Measurements from ENCODE around the gene AP5Z1.
"Not testable (repeated sequence)": the region's sequence is repeated elsewhere in the genome, so short reads cannot be mapped to it uniquely, and the experiment has no call there.

The AP5Z1 gene

GRCh38 chr7:4789194-4790077 is 14.0 kb downstream of the AP5Z1 start:
- no peak for DNase-seq

DNA sequence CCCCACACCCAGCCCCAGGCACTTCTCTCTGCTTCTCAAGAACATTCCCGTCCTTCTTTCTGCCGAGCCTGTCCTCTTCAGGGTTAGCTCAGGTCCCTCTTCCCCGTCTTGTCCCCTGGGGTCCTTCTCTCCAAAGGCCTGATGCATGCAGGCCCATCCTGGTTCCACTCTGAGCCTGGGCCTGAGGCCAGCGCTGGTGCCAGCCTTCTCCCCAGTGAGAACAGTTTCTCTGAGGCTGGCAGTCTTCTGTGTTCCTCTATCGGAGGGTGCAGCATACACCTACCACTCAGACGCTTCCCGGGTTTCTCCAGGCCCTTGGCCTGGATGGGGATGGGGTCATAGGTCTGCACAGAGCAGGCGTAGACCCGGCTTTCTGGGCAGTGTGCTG is 14.6 kb downstream of the AP5Z1 start:
- DNase-seq = no peak

DNA sequence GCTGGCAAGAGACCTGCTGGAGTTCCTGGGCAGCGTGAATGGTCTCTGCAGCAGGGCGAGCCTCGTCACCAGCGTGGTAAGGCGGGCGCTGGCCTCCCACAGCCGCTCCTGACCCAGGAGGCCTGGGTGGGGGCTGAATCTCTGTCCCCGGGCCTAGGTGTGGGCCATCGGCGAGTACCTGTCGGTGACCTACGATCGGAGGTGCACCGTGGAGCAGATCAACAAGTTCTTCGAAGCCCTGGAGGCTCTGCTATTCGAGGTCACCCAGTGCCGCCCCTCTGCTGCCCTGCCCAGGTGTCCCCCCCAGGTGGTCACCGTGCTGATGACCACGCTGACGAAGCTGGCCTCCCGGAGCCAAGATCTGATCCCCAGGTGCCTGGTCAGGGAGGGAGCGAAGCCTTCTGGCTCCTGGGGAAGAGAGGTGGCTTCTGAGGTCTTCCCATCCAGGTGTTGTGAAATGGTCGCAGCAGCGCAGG is 15.1 kb downstream of the AP5Z1 start:
- no peak for DNase-seq

DNA sequence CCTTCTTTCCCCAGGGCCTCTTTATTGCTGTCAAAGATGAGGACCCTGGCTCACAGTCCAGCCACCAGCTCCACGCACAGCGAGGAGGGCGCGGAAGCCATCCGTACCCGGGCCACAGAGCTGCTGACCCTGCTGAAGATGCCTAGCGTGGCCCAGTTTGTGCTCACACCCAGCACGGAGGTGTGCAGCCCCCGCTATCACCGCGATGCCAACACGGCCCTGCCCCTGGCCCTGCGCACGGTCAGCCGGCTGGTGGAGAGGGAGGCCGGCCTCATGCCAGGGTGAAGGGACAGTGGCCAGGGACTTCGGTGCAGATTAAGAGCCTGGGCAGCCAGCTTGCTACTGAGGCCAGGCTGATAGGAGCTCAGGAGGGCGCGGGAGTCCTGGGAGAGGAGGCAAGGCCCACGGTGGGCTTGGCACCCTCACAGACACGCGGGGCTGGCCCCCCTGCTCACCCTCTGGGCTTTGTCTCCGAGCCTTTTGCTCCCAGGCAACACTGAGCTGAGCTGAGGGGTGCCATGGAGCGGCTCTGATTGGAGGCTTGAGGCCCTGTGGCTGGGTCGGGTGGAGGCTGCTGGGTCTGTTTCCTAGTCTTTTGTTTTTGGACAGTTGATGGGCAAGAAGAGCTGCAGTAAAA is 15.8 kb downstream of the AP5Z1 start:
- no peak for DNase-seq

DNA sequence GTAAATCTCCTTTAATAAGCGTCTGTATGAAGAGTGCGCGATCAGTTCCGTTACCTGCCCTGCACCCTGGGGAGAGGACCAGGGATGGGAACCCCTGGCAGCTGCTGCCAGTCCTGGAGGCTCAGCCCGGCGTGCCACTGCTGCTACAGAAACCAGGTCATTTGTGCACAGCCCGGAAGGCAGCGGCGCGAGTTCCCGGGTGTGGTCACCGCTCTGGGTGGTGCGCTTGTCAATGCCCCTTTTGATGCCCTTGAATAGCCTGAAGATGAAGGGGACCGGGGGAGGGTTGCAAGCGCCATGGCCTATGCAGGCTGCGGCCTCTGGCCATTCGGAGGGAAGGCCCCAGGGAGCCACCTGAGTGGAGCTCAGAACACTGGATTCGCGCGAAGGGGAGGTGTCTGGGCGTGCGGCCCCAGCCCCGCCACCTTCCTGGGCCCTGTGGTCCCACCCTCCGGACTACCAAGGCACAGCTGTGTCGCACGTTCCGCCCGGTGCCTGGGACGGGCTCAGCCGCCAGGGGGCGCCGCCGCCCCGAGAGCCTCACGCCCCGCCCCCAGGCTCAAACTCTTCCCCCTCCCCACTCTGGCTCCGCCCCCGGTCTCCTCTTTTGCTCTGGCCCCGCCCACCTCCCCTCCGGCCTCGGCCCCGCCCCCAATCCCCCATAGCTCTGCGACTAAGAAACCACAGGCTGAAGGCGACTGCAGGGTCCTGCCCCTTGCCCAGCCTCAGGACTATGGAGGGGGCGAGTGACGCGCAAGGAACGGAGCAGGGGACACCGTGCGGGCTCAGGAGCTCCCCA is 16.5 kb downstream of the AP5Z1 start:
- DNase-seq = no peak

DNA sequence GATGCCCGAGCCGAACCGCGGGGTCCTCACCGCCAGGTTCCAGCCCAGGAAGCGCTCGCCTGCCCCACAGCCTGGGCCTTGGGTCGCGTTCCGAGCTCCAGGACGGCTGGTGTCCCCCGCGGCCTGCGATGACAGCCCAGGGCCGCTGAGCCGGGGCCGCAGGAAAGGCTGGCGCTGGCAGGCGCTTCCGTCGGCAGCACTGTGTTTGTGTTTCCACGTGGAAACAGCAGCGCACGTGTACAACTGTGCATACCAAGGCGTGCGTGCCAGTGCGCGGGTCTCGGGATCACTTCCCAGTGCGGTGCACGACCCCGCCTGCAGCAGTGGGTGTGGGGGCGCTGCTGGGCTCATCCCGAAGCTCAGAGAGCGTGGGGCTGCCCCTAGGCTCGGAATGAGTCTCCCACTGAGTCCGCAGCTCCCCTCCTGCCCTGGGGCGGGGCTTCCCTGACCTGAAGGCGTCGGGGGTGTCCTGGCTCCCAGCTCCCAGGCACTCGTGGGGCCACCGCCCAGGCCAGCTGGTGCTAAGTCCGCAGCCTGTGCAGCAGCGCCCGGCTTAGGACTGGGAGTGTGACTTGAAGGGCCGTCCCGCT is 17.2 kb downstream of the AP5Z1 start:
- DNase-seq = no peak

GRCh38 chr7:4793385-4793993 is 18.1 kb downstream of the AP5Z1 start:
- not testable (repeated sequence) for DNase-seq

DNA sequence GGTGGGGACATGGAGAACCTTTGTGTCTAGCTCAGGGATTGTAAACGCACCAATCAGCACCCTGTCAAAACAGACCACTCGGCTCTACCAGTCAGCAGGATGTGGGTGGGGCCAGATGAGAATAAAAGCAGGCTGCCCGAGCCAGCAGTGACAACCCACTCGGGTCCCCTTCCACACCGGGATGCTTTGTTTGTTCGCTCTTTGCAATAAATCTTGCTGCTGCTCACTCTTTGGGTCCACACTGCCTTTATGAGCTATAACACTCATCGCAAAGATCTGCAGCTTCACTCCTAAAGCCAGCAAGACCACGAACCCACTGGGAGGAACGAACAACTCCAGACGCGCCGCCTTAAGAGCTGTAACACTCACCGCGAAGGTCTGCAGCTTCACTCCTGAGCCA is 18.7 kb downstream of the AP5Z1 start:
- DNase-seq = not testable (repeated sequence)

DNA sequence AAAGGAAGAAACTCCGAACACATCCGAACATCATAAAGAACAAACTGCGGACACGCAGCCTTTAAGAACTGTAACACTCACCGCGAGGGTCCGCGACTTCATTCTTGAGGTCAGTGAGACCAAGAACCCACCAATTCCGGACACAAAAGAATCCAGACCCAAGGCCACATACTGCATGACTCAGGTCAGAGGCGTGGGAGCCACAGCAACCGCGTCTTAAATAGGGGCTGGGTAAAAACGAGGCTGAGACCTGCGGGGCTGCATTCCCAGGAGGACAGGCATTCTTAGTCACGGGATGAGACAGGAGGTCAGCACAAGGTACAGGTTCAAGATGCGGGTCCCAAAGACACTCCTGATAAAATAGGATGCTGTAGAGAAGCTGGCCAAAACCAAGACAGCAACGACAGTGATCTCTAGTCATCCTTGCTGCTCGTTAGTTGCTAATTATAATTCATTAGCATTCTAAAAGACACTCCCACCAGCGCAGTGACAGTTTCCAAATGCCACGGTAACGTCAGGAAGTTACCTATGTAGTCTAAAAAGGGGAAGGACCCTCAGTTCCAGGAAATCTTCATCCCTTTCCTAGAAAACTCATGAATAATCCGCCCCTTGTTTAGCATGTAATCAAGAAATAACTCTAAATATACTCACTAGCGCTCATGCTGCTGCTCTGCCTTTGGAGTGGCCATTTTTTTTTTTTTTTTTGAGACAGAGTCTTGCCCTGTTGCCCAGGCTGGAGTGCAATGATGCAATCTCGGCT is 19.3 kb downstream of the AP5Z1 start:
- DNase-seq = no peak

GRCh38 chr7:4796453-4796852 is 21.0 kb downstream of the AP5Z1 start:
- DNase-seq = no peak

GRCh38 chr7:4797858-4798705 is 22.7 kb downstream of the AP5Z1 start:
- DNase-seq = no peak

GRCh38 chr7:4798706-4799235 is 23.3 kb downstream of the AP5Z1 start:
- DNase-seq = no peak

- DNase-seq = no peak
Observed at GRCh38 chr7:4799508-4800268, 24.3 kb downstream of the AP5Z1 start.

DNA sequence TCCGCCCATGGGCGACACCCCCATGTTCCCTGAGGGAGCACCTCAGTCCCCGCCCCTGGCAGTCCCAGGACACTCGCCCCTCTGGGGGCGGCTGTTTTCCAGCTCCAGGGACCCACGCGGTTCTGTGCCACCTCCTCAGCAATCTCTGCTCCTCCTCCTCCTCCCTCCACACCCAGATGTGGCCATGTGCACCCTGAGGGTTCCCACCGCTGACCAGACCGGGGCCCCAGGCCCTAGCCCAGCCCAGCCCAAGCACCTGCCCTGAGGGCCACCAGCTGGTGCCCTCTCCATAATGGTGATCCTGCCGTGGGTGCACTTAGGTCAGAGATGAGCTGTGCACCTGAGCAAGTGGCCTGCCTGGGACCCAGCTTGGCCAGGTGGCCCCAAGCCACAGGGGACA is 25.1 kb downstream of the AP5Z1 start:
- no peak for DNase-seq

DNA sequence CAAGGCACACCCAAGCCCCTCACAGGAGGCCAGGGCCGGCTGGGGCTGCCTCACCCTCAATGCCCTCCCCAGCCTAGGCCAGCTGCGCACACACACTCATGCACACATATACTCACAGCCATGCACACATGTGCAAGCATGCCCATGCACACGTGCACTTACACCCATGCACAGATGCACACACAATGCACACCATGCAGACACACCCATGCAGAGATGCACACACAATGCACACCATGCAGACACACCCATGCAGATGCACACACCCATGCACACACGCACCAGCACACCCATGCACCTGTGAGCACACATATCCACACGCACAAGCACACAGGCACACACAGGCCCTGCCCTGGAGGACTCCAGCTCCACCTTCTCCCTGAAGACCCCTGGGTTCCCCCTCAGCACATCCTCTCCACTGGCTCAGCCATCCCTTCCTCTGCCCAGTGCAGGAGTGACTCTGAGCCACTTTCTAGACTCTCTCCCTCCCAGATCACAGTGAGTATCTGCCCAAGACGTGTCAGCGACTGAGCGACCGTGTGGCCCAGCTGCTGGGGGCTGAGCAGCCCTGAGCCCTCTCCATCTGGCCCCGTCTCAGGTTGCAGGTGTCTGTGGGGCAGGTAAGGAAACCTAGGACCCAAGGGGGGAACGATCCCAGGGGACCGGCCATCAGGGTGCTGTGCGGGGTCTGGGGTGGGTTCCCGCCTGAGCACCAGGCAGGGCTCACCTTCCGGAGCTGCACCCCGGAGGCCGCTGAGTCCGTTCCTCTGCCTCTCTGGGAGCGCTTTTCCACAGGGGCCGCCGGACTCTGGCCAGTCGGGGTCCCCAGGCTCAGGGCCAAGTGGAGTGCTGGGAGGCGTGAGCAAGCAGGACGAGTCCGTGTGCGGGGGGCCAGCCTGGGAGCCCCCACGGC is 25.8 kb downstream of the AP5Z1 start:
- DNase-seq = no peak

GRCh38 chr7:4801839-4802231 is 26.4 kb downstream of the AP5Z1 start:
- DNase-seq = no peak

DNA sequence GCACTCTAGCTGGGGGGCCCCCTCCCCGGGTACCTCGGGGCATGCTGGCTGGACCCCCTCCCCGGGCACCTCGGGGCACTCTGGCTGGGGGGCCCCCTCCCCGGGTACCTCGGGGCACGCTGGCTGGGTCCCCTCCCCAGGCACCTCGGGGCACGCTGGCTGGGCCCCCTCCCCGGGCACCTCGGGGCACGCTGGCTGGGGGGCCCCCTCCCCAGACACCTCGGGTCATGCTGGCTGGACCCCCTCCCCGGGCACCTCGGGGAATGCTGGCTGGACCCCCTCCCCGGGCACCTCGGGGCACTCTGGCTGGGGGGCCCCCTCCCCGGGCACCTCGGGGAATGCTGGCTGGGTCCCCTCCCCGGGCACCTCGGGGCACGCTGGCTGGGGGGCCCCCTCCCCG is 27.2 kb downstream of the AP5Z1 start:
- DNase-seq = not testable (repeated sequence)

- no peak for DNase-seq
Observed at GRCh38 chr7:4803397-4804241, 28.2 kb downstream of the AP5Z1 start.

All from NCI-H510A (cell line).